HG03196 (cell line): ENCODE results near the gene PACRGL.

Experiments used
- ATAC-seq: cut with Tn5 transposase; IDR thresholded peaks from one replicate; pipeline ENCODE4 v1.9.1; 2021; ENCODE audit not compliant: unreplicated experiment

The PACRGL gene

GRCh38 chr4:20700007-20700761 is at the start of gene PACRGL:
PACRGL (plus strand) TSS chr4:20700458; CDS start chr4:20704482, 4,024 bp downstream.
- peak; percentile 100 for ATAC-seq

- no peak for ATAC-seq
These were observed 47.9 kb upstream of the PACRGL start for GRCh38 chr4:20652226-20652885.

DNA sequence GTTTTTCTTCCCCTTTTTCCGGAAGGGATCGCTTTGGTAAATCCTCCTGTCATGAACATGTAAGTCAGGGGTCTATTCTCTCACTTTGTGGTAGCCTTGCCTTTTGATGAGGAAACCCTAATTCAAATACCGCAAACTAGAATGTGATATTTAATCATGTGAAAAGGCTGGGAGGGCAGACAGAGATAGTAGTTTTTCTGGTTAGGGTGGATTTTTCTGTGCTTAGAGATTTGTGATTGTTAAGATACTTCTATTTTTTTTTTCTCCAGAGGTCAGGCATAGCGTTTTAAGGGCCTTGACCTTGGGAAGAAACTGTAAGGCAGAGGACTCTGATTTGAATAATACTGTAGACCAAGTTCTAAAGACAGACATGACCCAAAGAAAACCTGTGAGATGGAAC is 41.8 kb upstream of the PACRGL start:
- ATAC-seq: no peak

GRCh38 chr4:20662851-20663250 is 37.4 kb upstream of the PACRGL start:
- ATAC-seq: no peak

DNA sequence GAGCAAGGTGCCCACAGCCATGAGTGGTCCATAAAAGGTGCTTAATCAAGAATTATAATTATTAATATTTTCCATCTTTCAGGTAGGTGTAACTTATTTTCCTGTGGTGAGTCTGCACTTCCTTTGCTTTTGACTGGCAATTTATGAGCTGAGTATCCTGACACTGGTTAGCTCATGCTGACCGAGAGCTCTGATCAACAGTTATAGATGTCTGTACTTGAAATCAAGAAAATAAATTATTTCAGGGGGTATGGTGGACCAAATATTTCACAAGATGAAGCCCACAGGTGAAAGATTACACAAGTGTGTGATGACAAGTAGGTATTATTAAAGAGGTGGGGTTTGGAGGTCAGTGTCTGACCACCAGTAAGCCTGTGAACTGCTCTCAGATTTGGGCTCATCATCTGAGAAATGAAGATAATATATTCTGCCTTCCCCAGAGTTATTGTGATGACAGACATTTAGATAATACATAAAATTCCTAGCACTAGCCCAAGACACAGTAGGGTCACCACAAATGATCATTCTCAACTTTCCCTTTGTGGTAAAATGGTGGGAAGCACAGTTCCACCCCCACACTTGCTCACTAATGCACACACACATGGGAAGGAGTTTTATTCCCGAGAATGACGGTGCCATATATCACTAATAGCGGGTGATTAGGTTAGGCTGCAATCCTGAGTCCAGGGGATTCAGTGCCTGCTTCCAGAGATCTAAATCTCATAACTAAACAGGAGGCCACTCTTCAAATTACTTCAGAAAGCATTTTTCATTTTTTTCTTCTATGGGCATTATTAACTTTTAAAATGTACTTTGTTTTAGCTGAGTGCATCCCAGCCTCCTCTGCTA is 34.0 kb upstream of the PACRGL start:
- ATAC-seq: no peak

DNA sequence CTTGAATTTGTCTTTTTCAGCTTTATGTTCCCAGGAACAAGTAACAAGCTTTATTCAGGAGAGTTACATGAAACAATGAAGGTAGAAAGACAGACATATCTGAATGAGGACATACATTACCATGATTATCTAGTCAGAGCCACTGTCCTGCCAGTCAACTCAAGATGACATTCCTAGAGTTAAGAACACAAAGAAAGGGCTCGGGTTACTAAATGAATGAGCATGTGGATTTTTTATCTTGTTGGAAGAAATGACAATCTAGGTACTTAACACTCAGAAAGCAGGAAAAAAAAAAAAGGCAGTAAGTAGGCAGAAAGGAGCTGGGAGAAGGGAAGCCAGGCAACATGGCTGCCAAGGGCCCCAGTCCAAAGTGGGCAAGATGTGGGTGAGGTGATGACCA is 28.0 kb upstream of the PACRGL start:
- no peak for ATAC-seq

GRCh38 chr4:20675786-20676185 is 24.5 kb upstream of the PACRGL start:
- no peak for ATAC-seq

DNA sequence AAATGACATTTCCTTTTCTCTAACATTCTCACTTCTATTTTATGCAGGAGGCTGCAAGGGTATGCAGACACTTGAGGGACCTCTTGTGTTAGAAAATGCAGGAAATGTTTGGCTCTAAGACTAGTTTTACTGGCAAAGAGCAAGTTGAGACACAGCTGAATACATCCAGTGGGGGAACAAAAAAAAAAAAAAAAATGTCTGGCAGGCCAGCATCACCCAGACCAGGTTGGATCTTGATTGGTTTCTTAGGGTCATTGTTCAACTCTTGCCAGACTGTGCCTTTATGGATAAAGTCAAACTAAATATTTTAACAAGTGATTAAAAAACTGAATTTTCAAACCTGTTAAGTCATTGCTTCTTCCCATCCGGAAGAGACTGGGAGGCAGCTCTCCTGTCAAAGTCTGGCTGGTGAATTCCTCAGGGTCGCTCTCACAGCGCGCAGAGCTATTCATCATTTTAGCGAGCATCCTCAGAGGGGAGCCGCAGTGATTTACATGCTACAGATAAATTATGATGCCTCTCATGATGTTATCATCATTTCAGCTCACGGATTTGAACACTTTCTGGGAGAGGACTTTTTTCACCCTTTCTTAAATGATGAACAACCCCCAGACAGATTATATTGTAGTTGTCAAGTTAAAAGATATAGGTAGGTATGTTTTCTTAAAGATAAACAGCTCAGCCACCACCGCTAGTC is 23.6 kb upstream of the PACRGL start:
- no peak for ATAC-seq

GRCh38 chr4:20678400-20678799 is 21.9 kb upstream of the PACRGL start:
- ATAC-seq: no peak

DNA sequence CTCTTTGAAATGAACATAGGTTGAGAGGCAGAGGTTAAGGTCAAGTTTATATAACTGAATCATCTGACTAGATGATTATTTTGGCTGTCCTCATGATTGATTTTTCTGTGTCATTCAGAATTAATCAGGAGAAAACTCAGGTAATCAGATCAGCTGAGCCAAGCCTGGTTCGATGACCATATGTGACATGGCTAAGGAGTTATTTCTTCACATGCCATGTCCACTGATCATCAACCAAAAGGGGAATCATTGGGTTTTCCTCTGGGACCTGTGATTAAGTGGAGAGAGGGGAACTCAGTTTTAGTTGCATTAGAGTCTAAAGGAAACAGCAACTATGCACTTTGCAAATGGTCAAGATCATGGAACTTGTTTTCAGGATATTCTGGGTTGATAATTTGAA is 20.3 kb upstream of the PACRGL start:
- no peak for ATAC-seq

- ATAC-seq: no peak
These were observed 19.5 kb upstream of the PACRGL start for GRCh38 chr4:20680736-20681135.

DNA sequence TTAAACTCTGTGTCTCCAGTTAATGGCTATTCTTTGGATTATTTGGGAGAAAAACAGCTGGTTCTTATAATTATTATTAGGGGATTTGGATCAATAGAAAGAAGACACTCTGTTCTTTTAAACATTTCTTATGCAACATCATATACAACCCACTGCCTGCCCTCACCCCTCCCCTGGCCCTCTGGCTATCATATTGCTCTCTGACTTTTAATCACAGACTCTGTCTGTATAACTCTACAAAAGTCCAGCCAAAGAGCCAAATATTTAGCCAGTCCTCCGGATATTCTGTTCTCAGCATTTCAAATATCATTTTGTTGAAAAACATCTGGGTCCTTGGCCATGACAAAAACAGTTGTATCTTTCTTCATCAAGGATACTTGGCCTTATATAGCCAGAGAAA is 19.0 kb upstream of the PACRGL start:
- ATAC-seq: no peak

DNA sequence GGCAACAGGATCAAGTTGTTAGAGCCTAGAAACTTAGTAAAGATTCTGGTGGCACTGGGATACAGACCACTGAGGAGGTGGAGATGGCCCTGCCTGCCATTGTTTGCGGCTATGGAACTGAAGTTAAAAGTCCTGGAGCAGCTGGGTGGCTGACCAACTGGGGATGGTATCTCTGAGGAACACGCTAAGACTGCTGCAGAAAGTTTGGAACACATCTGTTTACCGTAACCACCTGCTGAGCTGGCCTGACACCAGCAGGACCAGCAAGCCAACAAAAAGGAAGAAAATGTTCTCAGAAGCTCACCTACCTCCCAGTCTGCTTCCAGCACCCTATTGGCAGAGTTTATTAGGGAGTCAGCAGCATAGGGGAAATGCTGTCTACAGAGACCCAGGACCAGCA is 17.4 kb upstream of the PACRGL start:
- ATAC-seq: no peak

- no peak for ATAC-seq
These were observed 16.5 kb upstream of the PACRGL start for GRCh38 chr4:20683766-20684165.

DNA sequence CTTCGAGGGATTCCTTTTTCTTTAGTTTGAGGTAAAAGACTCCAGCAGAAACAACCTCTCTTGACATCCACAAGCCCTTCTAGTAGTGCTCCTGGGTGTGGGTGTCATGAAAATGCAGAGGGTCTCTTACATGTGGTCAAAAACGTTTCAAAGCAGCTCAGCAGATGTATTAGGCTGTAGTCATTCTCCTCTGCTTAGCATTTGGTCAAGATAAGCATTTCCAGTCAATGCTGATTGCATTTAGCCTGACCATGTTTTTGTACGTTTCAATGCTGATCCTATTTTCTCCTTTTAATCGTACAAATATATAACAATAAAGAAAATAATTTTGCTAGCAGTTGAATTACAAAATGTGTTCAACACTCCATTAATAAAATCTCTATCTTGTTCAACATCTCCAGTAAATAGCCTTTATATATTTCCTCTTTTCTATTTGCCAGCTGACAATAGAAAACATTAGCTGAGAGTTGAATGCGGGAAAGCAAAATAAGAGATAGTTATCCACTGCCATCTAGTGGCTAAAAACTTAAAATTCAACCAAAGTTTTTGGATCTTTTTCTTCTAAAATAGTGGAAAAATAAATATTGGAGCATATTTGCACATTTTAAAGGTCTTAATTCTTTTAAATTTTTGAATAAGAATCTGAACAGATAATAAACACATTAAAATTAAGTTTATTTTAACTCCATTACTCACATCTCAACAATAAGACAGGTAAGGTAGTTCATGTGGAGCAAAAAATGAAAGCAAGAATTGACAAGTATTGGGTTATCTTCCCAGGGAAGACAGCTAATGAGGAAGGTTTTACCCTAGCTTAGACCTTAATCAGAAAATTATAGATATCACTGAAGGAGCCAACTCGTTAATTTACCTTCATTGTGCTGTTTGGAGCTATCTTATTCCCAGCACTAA is 15.2 kb upstream of the PACRGL start:
- no peak for ATAC-seq

DNA sequence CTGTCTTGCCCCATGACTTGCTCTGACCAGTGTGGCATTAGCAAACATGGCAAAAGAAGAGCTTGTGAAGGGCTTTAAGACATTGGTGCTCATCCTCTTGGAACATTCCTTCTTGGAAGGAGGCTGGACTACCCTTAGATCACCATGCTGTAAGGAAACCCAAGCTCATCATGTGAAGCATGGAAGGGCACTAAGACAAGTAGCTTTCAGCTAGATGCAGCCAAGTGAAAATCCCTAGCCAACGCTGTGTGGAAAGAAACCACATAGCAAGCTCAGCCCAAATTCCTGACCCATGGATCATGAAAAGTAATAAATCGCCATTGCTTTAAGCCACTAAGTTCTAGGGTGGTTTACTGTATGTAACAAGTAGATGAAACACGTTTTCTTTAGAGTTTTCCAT is 12.4 kb upstream of the PACRGL start:
- no peak for ATAC-seq

GRCh38 chr4:20696815-20697214 is 3.4 kb upstream of the PACRGL start:
- no peak for ATAC-seq

DNA sequence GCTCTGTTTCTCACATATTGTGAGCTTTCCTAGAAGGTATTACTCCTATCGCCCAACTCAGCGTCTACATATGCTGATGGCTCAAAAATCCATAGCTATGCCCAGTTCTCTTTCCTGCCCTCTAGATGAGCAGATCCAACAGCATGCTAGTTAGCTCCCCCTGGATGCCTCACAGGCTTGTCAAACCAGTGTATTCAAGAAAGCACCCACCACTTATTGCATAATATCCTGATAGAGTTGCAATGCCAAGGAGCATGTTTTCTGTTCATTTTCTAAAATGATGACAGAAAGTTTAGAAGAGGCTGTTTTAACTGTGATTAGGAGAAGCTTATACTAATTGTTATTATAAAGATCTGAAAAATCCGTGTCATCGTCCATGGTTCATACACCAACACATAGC is 1.9 kb upstream of the PACRGL start:
- ATAC-seq: no peak

DNA sequence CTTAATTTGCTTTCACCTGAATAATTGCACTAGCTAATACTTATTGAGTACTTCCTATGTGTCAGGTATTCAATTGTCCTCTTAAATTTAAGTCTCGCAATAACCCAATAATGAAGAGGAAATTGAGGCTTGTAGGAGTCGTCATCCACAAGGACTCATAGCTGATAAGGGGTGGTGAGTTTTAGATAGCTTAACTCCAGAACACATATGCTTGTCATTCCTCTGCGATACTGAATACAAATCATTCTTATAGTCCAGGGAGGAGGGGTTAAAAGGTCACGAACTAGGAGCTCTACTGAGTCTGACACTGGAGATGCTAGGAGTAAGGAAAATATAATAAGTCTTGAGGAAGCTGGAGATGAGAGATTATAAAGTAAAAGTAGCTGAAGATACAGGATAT is 1.4 kb upstream of the PACRGL start:
- ATAC-seq: no peak

GRCh38 chr4:20711335-20711734 is 11.1 kb downstream of the PACRGL start:
- ATAC-seq: no peak
